ENCODE data around the gene PAGE4. TPM values are rescaled to one million over a fixed set of nuclear protein-coding genes. Genes with fewer than 3 reads are reported as not detected.

PAGE4 gene
- total and polyA plus RNA-seq, 2 of the 13 experiments (the other 11 are each of a cell fraction or from before 2014, with no cell fraction given), result 1.1 TPM; not detected in 1

DNA sequence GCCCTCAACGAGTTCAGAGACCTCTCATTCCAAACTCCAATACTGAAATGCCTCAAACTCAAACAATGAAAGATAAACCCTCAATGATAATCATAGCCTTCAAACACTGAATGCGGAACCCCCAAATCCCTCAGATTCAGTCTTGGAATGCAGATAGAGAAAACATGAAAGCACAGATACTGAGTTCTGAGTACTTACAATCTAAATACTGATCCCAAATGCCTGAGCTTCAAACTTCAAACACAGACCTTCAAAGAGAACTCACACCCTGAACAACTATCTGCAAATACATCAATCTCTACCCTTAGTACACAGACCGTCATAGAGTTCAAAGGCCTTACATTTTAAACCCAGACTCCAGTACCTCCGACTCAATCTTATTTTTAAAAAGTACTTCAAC, 16.9 kb upstream of the PAGE4 start (continued):
- no peak for TF ChIP-seq KDM5B (CRISPR knock-in tag; IDR thresholded peaks at IDR 0.05; ENCODE audit: borderline replicate concordance)
- peak; percentile 55 for TF ChIP-seq SAP130 (CRISPR knock-in tag; IDR thresholded peaks at IDR 0.05; ENCODE audit: low read depth)
- TF ChIP-seq ISL2 (CRISPR knock-in tag; IDR thresholded peaks at IDR 0.05), result peak; percentile 95
- TF ChIP-seq FOXA3 (CRISPR knock-in tag; IDR thresholded peaks at IDR 0.05), result peak; percentile 80
- TF ChIP-seq ASH2L (IDR thresholded peaks at IDR 0.05; ENCODE audit: insufficient read length, low read depth, low read length), result peak; percentile 43
- TF ChIP-seq NCOA5 (CRISPR knock-in tag; IDR thresholded peaks at IDR 0.05), result no peak
- TF ChIP-seq LCORL (IDR thresholded peaks at IDR 0.05), result peak; percentile 76
- 0 out of 2 replicates have a peak, but pooled peaks have one; percentile 39 for TF ChIP-seq LCORL (CRISPR knock-in tag; IDR thresholded peaks at IDR 0.05)
- TF ChIP-seq TBX3 (IDR thresholded peaks at IDR 0.05; ENCODE audit: borderline replicate concordance), result peak; percentile 98
- 0 out of 2 replicates have a peak, but pooled peaks have one; percentile 21 for TF ChIP-seq HOXA3 (CRISPR knock-in tag; IDR thresholded peaks at IDR 0.05)
- TF ChIP-seq HOXA7 (CRISPR knock-in tag; IDR thresholded peaks at IDR 0.05), result no peak
- peak; percentile 93 for TF ChIP-seq GATA4 (IDR thresholded peaks at IDR 0.05; ENCODE audit: borderline replicate concordance, low read depth)
- TF ChIP-seq, protein P1, sequence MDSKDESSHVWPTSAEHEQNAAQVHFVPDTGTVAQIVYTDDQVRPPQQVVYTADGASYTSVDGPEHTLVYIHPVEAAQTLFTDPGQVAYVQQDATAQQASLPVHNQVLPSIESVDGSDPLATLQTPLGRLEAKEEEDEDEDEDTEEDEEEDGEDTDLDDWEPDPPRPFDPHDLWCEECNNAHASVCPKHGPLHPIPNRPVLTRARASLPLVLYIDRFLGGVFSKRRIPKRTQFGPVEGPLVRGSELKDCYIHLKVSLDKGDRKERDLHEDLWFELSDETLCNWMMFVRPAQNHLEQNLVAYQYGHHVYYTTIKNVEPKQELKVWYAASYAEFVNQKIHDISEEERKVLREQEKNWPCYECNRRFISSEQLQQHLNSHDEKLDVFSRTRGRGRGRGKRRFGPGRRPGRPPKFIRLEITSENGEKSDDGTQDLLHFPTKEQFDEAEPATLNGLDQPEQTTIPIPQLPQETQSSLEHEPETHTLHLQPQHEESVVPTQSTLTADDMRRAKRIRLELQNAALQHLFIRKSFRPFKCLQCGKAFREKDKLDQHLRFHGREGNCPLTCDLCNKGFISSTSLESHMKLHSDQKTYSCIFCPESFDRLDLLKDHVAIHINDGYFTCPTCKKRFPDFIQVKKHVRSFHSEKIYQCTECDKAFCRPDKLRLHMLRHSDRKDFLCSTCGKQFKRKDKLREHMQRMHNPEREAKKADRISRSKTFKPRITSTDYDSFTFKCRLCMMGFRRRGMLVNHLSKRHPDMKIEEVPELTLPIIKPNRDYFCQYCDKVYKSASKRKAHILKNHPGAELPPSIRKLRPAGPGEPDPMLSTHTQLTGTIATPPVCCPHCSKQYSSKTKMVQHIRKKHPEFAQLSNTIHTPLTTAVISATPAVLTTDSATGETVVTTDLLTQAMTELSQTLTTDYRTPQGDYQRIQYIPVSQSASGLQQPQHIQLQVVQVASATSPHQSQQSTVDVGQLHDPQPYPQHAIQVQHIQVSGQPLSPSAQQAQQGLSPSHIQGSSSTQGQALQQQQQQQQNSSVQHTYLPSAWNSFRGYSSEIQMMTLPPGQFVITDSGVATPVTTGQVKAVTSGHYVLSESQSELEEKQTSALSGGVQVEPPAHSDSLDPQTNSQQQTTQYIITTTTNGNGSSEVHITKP (CRISPR knock-in tag; IDR thresholded peaks at IDR 0.05; ENCODE audit: low read depth), result no peak
- peak; percentile 41; the same call in 1 of the 2 replicates for TF ChIP-seq SIX1 (CRISPR knock-in tag; IDR thresholded peaks at IDR 0.05; ENCODE audit: borderline replicate concordance)
- TF ChIP-seq GATAD2A (CRISPR knock-in tag; IDR thresholded peaks at IDR 0.05), result peak; percentile 68; the same call in 1 of the 2 replicates
- TF ChIP-seq NR2F2 (IDR thresholded peaks at IDR 0.05; ENCODE audit: borderline replicate concordance, low read depth), result peak; percentile 82
- TF ChIP-seq HMG20A (CRISPR knock-in tag; IDR thresholded peaks at IDR 0.05; ENCODE audit: borderline replicate concordance), result peak; percentile 74; the same call in 1 of the 2 replicates
- no peak for TF ChIP-seq CREB1 (IDR thresholded peaks at IDR 0.05)
- 0 out of 2 replicates have a peak, but pooled peaks have one; percentile 28 for TF ChIP-seq CREB1 (CRISPR knock-in tag; IDR thresholded peaks at IDR 0.05)
- no peak for TF ChIP-seq DNMT3B (CRISPR knock-in tag; conservative IDR thresholded peaks at IDR 0.05)
- peak; percentile 27; the same call in 1 of the 2 replicates for TF ChIP-seq MEIS2 (CRISPR knock-in tag; IDR thresholded peaks at IDR 0.05)
- TF ChIP-seq ZNF792 (CRISPR knock-in tag; IDR thresholded peaks at IDR 0.05), result 0 out of 2 replicates have a peak, but pooled peaks have one; percentile 33
- TF ChIP-seq ZNF207 (IDR thresholded peaks at IDR 0.05; ENCODE audit: borderline replicate concordance), result no peak
- no peak for TF ChIP-seq RAD21 (CRISPR knock-in tag; IDR thresholded peaks at IDR 0.05)
- no peak for TF ChIP-seq NRL (CRISPR knock-in tag; IDR thresholded peaks at IDR 0.05; ENCODE audit: borderline replicate concordance)
- peak; percentile 87 for TF ChIP-seq ZNF503 (CRISPR knock-in tag; IDR thresholded peaks at IDR 0.05)
- TF ChIP-seq DMAP1 (CRISPR knock-in tag; IDR thresholded peaks at IDR 0.05), result no peak
- peak; percentile 41; the same call in 1 of the 2 replicates for TF ChIP-seq MED1 (CRISPR knock-in tag; IDR thresholded peaks at IDR 0.05)
